Astrocyte of the spinal cord (primary cell): ENCODE data around the gene CYP8B1.

ENCODE experiments used
- DNase-seq: peaks from one replicate; pipeline ENCODE4 v3.0.0; 2011; ENCODE audit warnings: low read depth, low spot score
- H3K4me3 ChIP-seq: 2 replicates; pipeline ENCODE4 v1.5.1; 2011; ENCODE audit warnings: low read depth, mild to moderate bottlenecking, low read length, moderate library complexity
- CTCF ChIP-seq: IDR thresholded peaks from 2 replicates; pipeline ENCODE4 v1.5.1; 2012; ENCODE audit warnings: low read depth, mild to moderate bottlenecking, low read length, inconsistent platforms
- in situ Hi-C: cut with HindIII; loops from 2 replicates; pipeline ENCODE4 v1.10.0; 2017; ENCODE audit warnings: low sequenced_read_pairs

The CYP8B1 gene

GRCh38 chr3:42855219-42855546 lies 20.5 kb downstream of the CYP8B1 start:
- TF ChIP-seq CTCF: no peak
- no peak overlapping the region for H3K4me3 ChIP-seq
- DNase-seq: no peak
- in situ Hi-C loops: no loop called here

GRCh38 chr3:42853739-42854302 lies 21.9 kb downstream of the CYP8B1 start:
- no peak for TF ChIP-seq CTCF
- no peak overlapping the region for H3K4me3 ChIP-seq
- in situ Hi-C loops: no loop called here
- DNase-seq: no peak

DNA sequence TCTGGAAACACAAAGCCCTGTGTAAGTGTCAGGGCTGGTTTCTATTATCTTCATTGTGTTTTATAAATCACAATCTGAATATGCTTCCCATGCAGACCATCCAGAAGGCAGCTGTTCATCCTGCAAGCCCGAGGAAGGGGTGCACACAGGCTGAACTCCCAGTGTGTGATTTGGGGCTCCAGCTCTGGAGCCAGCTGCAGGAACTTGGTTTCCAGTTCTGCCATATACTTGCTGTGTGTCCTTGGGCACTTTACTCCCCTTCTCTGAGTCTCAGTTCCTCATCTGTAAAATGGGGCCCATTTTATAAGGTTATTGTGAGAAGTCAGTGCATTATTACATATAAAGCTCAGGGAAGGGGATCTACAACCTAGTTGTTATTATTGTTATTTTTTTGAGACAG lies 22.6 kb downstream of the CYP8B1 start:
- in situ Hi-C loops: no loop called here
- TF ChIP-seq CTCF: no peak
- H3K4me3 ChIP-seq: no peak overlapping the region
- no peak for DNase-seq

DNA sequence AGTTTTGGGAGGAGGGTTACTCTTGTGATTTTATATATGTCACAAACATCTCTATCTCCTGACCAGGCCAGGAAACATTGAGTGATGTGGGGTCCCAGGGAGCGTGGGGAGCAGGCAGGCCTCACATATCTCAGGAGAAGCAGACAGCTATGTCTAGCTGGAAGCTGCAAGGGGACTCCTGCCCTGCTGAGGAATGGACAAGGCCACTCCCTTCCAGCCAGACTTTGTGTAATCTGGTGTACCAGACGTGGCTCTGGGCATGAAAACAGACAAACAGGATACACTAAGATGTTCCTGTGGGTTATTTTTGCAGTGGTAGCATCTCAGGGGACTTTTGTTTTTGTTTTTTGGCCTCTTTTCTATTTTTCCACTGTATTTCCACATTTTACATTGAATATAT lies 23.2 kb downstream of the CYP8B1 start:
- no peak for TF ChIP-seq CTCF
- H3K4me3 ChIP-seq: no peak overlapping the region
- DNase-seq: no peak
- in situ Hi-C loops: no loop called here

DNA sequence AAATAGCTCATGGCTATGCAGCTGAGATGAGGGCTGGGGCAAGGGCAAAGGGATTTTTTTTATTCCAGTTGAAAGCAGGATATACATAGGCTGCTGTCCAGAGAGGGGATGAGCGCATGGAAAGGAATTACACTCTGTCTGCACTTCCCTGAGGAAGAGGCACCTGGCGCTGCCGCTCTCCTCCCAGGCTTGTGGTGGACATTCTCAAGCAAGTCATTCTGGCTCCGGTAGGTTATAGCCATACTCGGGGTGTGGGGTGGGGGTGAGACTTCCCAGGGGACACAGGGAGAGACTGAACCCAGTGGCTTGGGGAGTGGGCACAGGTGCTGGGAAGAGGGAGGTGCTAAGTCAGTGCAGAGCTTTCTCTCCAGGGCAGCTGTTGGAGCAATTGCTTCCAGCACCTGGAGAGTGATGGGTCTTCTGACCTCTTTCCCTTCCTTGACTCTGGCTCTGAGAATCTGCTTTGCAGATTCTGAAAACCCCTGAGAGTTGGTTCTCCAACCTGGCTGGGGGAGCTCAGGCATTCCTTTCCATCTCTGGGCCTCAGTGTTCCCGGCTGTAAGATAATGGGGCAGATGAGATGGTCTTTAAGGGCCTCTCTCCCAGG lies 24.3 kb downstream of the CYP8B1 start:
- no peak for DNase-seq
- no peak for TF ChIP-seq CTCF
- in situ Hi-C loops: no loop called here
- no peak overlapping the region for H3K4me3 ChIP-seq

DNA sequence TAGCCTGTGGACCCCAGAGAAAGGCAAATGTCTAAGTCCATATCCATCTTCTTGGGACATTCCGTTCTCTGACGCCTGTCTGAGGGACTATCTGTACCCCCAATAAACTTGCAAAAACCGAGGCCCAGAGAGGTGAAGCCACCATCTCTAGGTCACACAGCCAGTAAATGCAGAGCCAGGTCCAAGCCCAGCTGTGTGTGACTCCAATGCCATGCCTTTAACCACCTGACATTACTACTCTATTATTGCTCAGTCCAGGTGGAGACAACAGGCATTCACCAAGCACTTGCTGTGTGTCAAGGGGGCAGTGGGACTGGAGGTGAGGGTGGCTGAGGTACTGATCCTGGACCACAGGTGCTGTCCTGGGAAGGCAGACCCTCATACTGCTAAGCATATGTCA lies 25.4 kb downstream of the CYP8B1 start:
- TF ChIP-seq CTCF: no peak
- H3K4me3 ChIP-seq: no peak overlapping the region
- in situ Hi-C loops: no loop called here
- DNase-seq: no peak

DNA sequence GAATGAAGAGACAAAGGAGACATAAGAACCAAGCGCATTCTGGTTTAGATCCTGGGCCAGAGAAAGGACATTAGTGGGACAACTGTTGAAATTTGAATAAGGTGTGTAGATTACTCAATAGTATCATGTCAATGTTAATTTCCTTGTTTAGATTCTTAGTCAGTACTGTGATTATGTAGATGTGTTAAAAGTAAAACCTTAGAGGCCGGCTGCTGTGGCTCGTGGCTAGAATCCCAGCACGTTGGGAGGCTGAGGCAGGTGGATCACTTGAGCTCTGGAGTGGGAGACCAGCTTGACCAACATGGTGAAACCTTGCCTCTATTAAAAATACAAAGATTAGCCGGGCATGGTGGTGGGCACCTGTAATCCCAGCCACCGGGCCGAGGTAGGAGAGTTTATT lies 26.7 kb downstream of the CYP8B1 start:
- in situ Hi-C loops: no loop called here
- DNase-seq: no peak
- no peak overlapping the region for H3K4me3 ChIP-seq
- no peak for TF ChIP-seq CTCF
